ENCODE measurements around the gene ABHD3. TPM values are rescaled to one million over a fixed set of nuclear protein-coding genes. Genes with fewer than 3 reads are reported as not detected.
"Not testable (repeated sequence)": the region's sequence is repeated elsewhere in the genome, so short reads cannot be mapped to it uniquely, and the experiment has no call there.

Gene ABHD3
- total and polyA plus RNA-seq, 10 donors, result 23.8 to 34.8 (median 27.9) TPM

GRCh38 chr18:21722687-21723086 is 18.1 kb upstream of the ABHD3 start:
- intact Hi-C loops (cut with DNase I; ENCODE audit: low total_unique reads), result no loop called here
- whole genome bisulfite sequencing, 5 donors, result 90 to 100% (median 94%) methylated on average over 2 of the region's 2 CpGs
- H3K36me3 ChIP-seq, result no peaks in the 10 kb centered on the region
- H3K4me3 ChIP-seq, result no peak overlapping the region
- H3K27ac ChIP-seq, result no peak overlapping the region
- no peak for TF ChIP-seq POLR2AphosphoS5 (IDR thresholded peaks at IDR 0.05)
- no peak for TF ChIP-seq POLR2A (IDR thresholded peaks at IDR 0.05)
- no peak for TF ChIP-seq CTCF (IDR thresholded peaks at IDR 0.05 in 8 of 11, conservative IDR thresholded peaks at IDR 0.05 in 3 of 11)
- no peak for DNase-seq
- H3K4me1 ChIP-seq, result no peaks in the 10 kb centered on the region
- no peaks in the 10 kb centered on the region for H3K27me3 ChIP-seq (replicated peaks in 1 of 7)
- H3K9me3 ChIP-seq, result peaks cover 0 to 1% (median 0%) of the 10 kb centered on the region in 8 donors

- H3K36me3 ChIP-seq, result no peaks in the 10 kb centered on the region
- H3K4me1 ChIP-seq, result no peaks in the 10 kb centered on the region
- TF ChIP-seq POLR2A (IDR thresholded peaks at IDR 0.05), result no peak
- no peak for TF ChIP-seq CTCF (IDR thresholded peaks at IDR 0.05 in 8 of 11, conservative IDR thresholded peaks at IDR 0.05 in 3 of 11)
- TF ChIP-seq POLR2AphosphoS5 (IDR thresholded peaks at IDR 0.05), result no peak
- DNase-seq, result no peak
- H3K4me3 ChIP-seq, result no peak overlapping the region
- H3K27ac ChIP-seq, result no peak overlapping the region
- H3K27me3 ChIP-seq (replicated peaks in 1 of 7), result no peaks in the 10 kb centered on the region
- H3K9me3 ChIP-seq, result peaks cover 0 to 13% (median 0%) of the 10 kb centered on the region in 8 donors
- intact Hi-C loops (cut with DNase I; ENCODE audit: low total_unique reads), result no loop called here
- WGBS, 5 donors, result 77 to 98% (median 94%) methylated on average over 1 of the region's 1 CpG
Measured at GRCh38 chr18:21714474-21714873, 9.9 kb upstream of the ABHD3 start.

GRCh38 chr18:21707130-21707529 is 2.6 kb upstream of the ABHD3 start:
- DNase-seq; H3K4me3 ChIP-seq; H3K9me3 ChIP-seq; H3K27me3 ChIP-seq (replicated peaks in 1 of 7); H3K36me3 ChIP-seq; H3K27ac ChIP-seq; intact Hi-C loops (cut with DNase I; ENCODE audit: low total_unique reads): not testable (repeated sequence)
- peaks cover 7 to 26% (median 23%) of the 10 kb centered on the region in 6 donors for H3K4me1 ChIP-seq
- WGBS, 5 donors, result 78 to 89% (median 83%) methylated on average over 7 of the region's 7 CpGs

GRCh38 chr18:21706386-21706865 is 1.9 kb upstream of the ABHD3 start:
- WGBS, 5 donors, result 93 to 99% (median 97%) methylated on average over 11 to 28 of the region's 28 CpGs
- Histone ChIP-seq H3K9me3 (no peaks in the 10 kb centered on the region), H3K4me3 (no peak overlapping the region), H3K36me3 (peaks cover 0 to 9% (median 3%) of the 10 kb centered on the region in 6 donors), H3K4me1 (peaks cover 7 to 32% (median 23%) of the 10 kb centered on the region in 6 donors), H3K27ac (no peak overlapping the region), H3K27me3 (replicated peaks in 1 of 7) (no peaks in the 10 kb centered on the region)
- TF ChIP-seq CTCF (IDR thresholded peaks at IDR 0.05 in 8 of 11, conservative IDR thresholded peaks at IDR 0.05 in 3 of 11), result no peak
- no peak for TF ChIP-seq POLR2A (IDR thresholded peaks at IDR 0.05)
- no peak for TF ChIP-seq POLR2AphosphoS5 (IDR thresholded peaks at IDR 0.05)
- intact Hi-C loops (cut with DNase I; ENCODE audit: low total_unique reads), result no loop called here
- peak; percentile 84 for DNase-seq

Data from spleen (tissue), 11 donors.